ENCODE measurements around the gene GUCY1A2.

DNA sequence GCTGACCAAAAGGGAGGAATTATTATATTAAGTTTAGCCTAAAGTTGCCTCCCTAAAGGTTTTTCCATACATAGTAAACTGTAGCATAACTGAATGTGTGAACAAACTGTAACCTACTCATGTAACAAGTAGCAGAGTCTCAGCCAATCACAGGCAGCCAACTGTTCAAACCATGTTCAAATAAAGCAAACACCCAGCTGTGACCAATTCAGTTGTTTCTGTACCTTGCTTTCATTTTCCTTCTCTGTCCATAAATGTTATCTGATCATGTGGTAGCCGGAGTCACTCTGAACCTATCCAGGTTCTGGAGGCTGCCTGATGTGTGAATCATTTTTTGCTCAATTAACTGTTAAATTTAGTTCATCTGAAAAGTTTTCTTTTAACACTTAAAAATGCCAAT is 373.5 kb downstream of the GUCY1A2 start:
- TF ChIP-seq, protein P1, sequence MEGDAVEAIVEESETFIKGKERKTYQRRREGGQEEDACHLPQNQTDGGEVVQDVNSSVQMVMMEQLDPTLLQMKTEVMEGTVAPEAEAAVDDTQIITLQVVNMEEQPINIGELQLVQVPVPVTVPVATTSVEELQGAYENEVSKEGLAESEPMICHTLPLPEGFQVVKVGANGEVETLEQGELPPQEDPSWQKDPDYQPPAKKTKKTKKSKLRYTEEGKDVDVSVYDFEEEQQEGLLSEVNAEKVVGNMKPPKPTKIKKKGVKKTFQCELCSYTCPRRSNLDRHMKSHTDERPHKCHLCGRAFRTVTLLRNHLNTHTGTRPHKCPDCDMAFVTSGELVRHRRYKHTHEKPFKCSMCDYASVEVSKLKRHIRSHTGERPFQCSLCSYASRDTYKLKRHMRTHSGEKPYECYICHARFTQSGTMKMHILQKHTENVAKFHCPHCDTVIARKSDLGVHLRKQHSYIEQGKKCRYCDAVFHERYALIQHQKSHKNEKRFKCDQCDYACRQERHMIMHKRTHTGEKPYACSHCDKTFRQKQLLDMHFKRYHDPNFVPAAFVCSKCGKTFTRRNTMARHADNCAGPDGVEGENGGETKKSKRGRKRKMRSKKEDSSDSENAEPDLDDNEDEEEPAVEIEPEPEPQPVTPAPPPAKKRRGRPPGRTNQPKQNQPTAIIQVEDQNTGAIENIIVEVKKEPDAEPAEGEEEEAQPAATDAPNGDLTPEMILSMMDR (IDR thresholded peaks at IDR 0.05) = no peak
- TF ChIP-seq POLR2AphosphoS5 (IDR thresholded peaks at IDR 0.05) = no peak

All from transverse colon (tissue), 4 donors.